H9 (cell line): ENCODE measurements around the gene SLC35D3. TPM values are rescaled to one million over a fixed set of nuclear protein-coding genes. Genes with fewer than 3 reads are reported as not detected.

Source experiments
- DNase-seq: peaks from one replicate; pipeline ENCODE4 v3.0.0-alpha.2; 2017
- H2AFZ ChIP-seq: one replicate; pipeline ENCODE4 v1.6.1; 2013; ENCODE audit warnings: mild to moderate bottlenecking, low read length, control low read depth, moderate library complexity
- H2AK5ac ChIP-seq: 2 replicates; pipeline ENCODE4 v1.6.1; 2013; ENCODE audit warnings: low read length, control low read depth, mixed read lengths; ENCODE audit not compliant: insufficient read length
- H2BK120ac ChIP-seq: one replicate; pipeline ENCODE4 v1.6.1; 2013; ENCODE audit warnings: low read depth, mild to moderate bottlenecking, low read length, control low read depth, inconsistent platforms; ENCODE audit not compliant: poor library complexity, severe bottlenecking
- H2BK12ac ChIP-seq: 2 replicates; pipeline ENCODE4 v1.6.1; 2013; ENCODE audit warnings: low read length, control low read depth, mixed read lengths, low read depth; ENCODE audit not compliant: insufficient read length
- H2BK15ac ChIP-seq: 2 replicates; pipeline ENCODE4 v1.6.1; 2013; ENCODE audit warnings: low read depth, low read length, control low read depth
- H2BK20ac ChIP-seq: one replicate; pipeline ENCODE4 v1.6.1; 2013; ENCODE audit warnings: low read depth, mild to moderate bottlenecking, low read length, control low read depth, inconsistent platforms; ENCODE audit not compliant: poor library complexity, severe bottlenecking
- H2BK5ac ChIP-seq: 2 replicates; pipeline ENCODE4 v1.6.1; 2013; ENCODE audit warnings: low read length, control low read depth, mixed read lengths; ENCODE audit not compliant: insufficient read length
- H3K14ac ChIP-seq: 2 replicates; pipeline ENCODE4 v1.6.1; 2013; ENCODE audit warnings: low read length, control low read depth; ENCODE audit not compliant: insufficient read depth
- H3K18ac ChIP-seq: 2 replicates; pipeline ENCODE4 v1.6.1; 2013; ENCODE audit warnings: low read depth, mild to moderate bottlenecking, mixed read lengths, low read length, control low read depth; ENCODE audit not compliant: insufficient read length
- H3K23ac ChIP-seq: 2 replicates; pipeline ENCODE4 v1.6.1; 2013; ENCODE audit warnings: low read length, control low read depth, mixed read lengths, low read depth; ENCODE audit not compliant: insufficient read length
- H3K23me2 ChIP-seq: 2 replicates; pipeline ENCODE4 v1.6.1; 2013; ENCODE audit warnings: low read depth, mild to moderate bottlenecking, mixed read lengths, low read length, control low read depth; ENCODE audit not compliant: insufficient read length, poor library complexity, severe bottlenecking
- H3K27ac ChIP-seq: 2 replicates; pipeline ENCODE4 v1.5.1; 2013; ENCODE audit warnings: low read length, control low read depth, mixed read lengths, low read depth; ENCODE audit not compliant: insufficient read length
- H3K27me3 ChIP-seq: 2 replicates; pipeline ENCODE4 v1.6.1; 2013; ENCODE audit warnings: low read length, control low read depth, inconsistent platforms; ENCODE audit not compliant: insufficient read depth
- H3K4ac ChIP-seq: 2 replicates; pipeline ENCODE4 v1.6.1; 2013; ENCODE audit warnings: low read depth, mild to moderate bottlenecking, control low read depth, inconsistent platforms, low read length, moderate library complexity
- H3K4me1 ChIP-seq: 2 replicates; pipeline ENCODE4 v1.6.1; 2013; ENCODE audit warnings: low read length, control low read depth, inconsistent platforms; ENCODE audit not compliant: insufficient read depth
- H3K4me2 ChIP-seq: 2 replicates; pipeline ENCODE4 v1.6.1; 2013; ENCODE audit warnings: low read length, control low read depth, mixed read lengths; ENCODE audit not compliant: insufficient read length, insufficient read depth
- H3K56ac ChIP-seq: 2 replicates; pipeline ENCODE4 v1.6.1; 2013; ENCODE audit warnings: low read depth, mild to moderate bottlenecking, mixed read lengths, low read length, control low read depth; ENCODE audit not compliant: insufficient read length
- H3K79me1 ChIP-seq: 2 replicates; pipeline ENCODE4 v1.6.1; 2013; ENCODE audit warnings: low read depth, mild to moderate bottlenecking, moderate library complexity, low read length, control low read depth, inconsistent platforms; ENCODE audit not compliant: insufficient read depth, poor library complexity, severe bottlenecking
- H3K79me2 ChIP-seq: 2 replicates; pipeline ENCODE4 v1.6.1; 2013; ENCODE audit warnings: low read length, control low read depth, inconsistent platforms; ENCODE audit not compliant: insufficient read depth
- H3K9ac ChIP-seq: 2 replicates; pipeline ENCODE4 v1.6.1; 2013; ENCODE audit warnings: low read length, control low read depth, mixed read lengths; ENCODE audit not compliant: insufficient read length; ENCODE audit errors: extremely low read depth
- H3K9me3 ChIP-seq: one replicate; pipeline ENCODE4 v1.6.1; 2013; ENCODE audit warnings: low read depth, low read length, inconsistent platforms; ENCODE audit not compliant: control insufficient read depth
- H3T11ph ChIP-seq: one replicate; pipeline ENCODE4 v1.6.1; 2013; ENCODE audit warnings: mild to moderate bottlenecking, low read length, control low read depth, inconsistent platforms
- H4K20me1 ChIP-seq: one replicate; pipeline ENCODE4 v1.6.1; 2013; ENCODE audit not compliant: control insufficient read depth, insufficient read length, insufficient read depth
- H4K5ac ChIP-seq: 2 replicates; pipeline ENCODE4 v1.6.1; 2013; ENCODE audit warnings: low read depth, mild to moderate bottlenecking, mixed read lengths, low read length, control low read depth; ENCODE audit not compliant: insufficient read length
- H4K8ac ChIP-seq: replicated peaks from 2 replicates; pipeline ENCODE4 v1.6.1; 2013; ENCODE audit warnings: low read length, control low read depth, mixed read lengths, low read depth; ENCODE audit not compliant: insufficient read length
- H4K91ac ChIP-seq: 2 replicates; pipeline ENCODE4 v1.6.1; 2013; ENCODE audit warnings: low read depth, mild to moderate bottlenecking, moderate library complexity, mixed read lengths, low read length, control low read depth; ENCODE audit not compliant: insufficient read length
- H3K27ac Mint-ChIP-seq, 3 experiments: 2 replicates in 2 of 3; 3 replicates in 1 of 3; pipeline ENCODE4 v1.8.0; 2020 to 2021; ENCODE audit warnings: mixed read lengths in 3 of 3, mild to moderate bottlenecking in 1 of 3, moderate library complexity in 1 of 3
- H3K27me3 Mint-ChIP-seq: 2 replicates; pipeline ENCODE4 v1.8.0; 2021; ENCODE audit warnings: low read depth, mild to moderate bottlenecking, moderate library complexity, mixed read lengths
- H3K36me3 Mint-ChIP-seq, 3 experiments: 2 replicates in 2 of 3; 3 replicates in 1 of 3; pipeline ENCODE4 v1.8.0; 2020 to 2021; ENCODE audit warnings: low read depth in 3 of 3, mixed read lengths in 3 of 3; ENCODE audit not compliant: insufficient read depth in 1 of 3
- H3K4me1 Mint-ChIP-seq, 2 experiments: 2 replicates each; pipeline ENCODE4 v1.8.0; 2020; ENCODE audit warnings: mixed read lengths in 2 of 2
- H3K4me3 Mint-ChIP-seq, 2 experiments: 2 replicates in 1 of 2; 3 replicates in 1 of 2; pipeline ENCODE4 v1.8.0; 2020 to 2021; ENCODE audit warnings: mild to moderate bottlenecking in 2 of 2, mixed read lengths in 2 of 2, moderate library complexity in 1 of 2
- H3K9me3 Mint-ChIP-seq, 2 experiments: 2 replicates in 1 of 2; 3 replicates in 1 of 2; pipeline ENCODE4 v1.8.0; 2020; ENCODE audit warnings: mild to moderate bottlenecking in 2 of 2, mixed read lengths in 2 of 2, moderate library complexity in 1 of 2
- WGBS: extraction: QIAGEN DNeasy Blood & Tissue Kit; methylation state at CpG from one replicate; pipeline ENCODE4 v1.1.7; 2013; ENCODE audit warnings: missing lambda C conversion rate, low lambda C conversion rate, mixed read lengths; ENCODE audit not compliant: insufficient read length; ENCODE audit errors: extremely low coverage; 5-methylcytosine and 5-hydroxymethylcytosine counted together
- total RNA-seq: library from RNA; stranded (reverse); gene quantifications from 2 replicates; pipeline ENCODE4 v1.2.1, GENCODE V29; 2021
- TF ChIP-seq, protein P1 (sequence below): fragments of 200-600 bp; sonication (generic); conservative IDR thresholded peaks from 3 replicates; pipeline ENCODE4 v1.8.0; 2021; ENCODE audit warnings: antibody characterized with exemption, mild to moderate bottlenecking

The SLC35D3 gene
- total RNA-seq, 1 experiment from 2014 or later = 0.17 TPM

DNA sequence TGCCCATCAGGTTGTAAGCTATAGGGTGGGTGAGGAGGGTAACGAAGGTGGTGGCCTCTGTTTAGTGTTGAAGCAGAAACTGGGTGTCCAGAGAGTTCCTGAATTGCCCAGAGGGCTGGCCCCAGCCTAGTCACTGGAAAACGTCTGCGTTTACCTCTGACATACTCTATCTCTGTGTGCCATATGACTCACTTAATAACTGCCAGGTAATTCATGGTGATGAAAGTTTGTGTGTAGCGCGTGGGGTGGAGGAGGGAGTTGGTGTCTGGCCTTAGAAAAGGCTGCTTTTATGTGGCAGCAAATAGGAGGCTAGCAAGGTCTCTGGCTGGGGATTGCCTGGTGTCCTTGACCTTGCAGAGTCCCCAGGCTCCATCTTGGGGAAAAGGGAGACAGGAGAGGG lies 47.3 kb downstream of the SLC35D3 start:
- Histone ChIP-seq H3K4ac (no peak overlapping the region), H3K9ac (no peak overlapping the region), H4K91ac (no peak overlapping the region), H3K14ac (no peak overlapping the region), H3K56ac (no peak overlapping the region), H3K23me2 (no peaks in the 10 kb centered on the region), H3K27ac (no peak overlapping the region), H2BK120ac (no peak overlapping the region), H4K20me1 (no peaks in the 10 kb centered on the region), H4K5ac (no peak overlapping the region), H2BK15ac (no peak overlapping the region), H2BK20ac (no peak overlapping the region), H2BK5ac (no peak overlapping the region), H3T11ph (no peak overlapping the region), H2AFZ (no peak overlapping the region), H3K27me3 (no peaks in the 10 kb centered on the region), H3K4me2 (no peak overlapping the region), H3K79me2 (no peaks in the 10 kb centered on the region), H3K9me3 (no peaks in the 10 kb centered on the region), H3K4me1 (peaks cover 2% of the 10 kb centered on the region), H3K23ac (no peak overlapping the region), H2BK12ac (no peak overlapping the region), H2AK5ac (no peak overlapping the region), H3K79me1 (no peaks in the 10 kb centered on the region), H4K8ac (no peak overlapping the region), H3K18ac (no peak overlapping the region)
- Mint-ChIP-seq H3K27me3 (no peaks in the 10 kb centered on the region; the same call in 1 of the 2 replicates), H3K4me3 (no peak overlapping the region), H3K36me3 (peaks cover 0 to 3% (median 0%) of the 10 kb centered on the region in 3 experiments; a peak in 2 of 7 replicates), H3K4me1 (peaks cover 0 to 7% of the 10 kb centered on the region in 2 experiments; a peak in 2 of 4 replicates), H3K9me3 (no peaks in the 10 kb centered on the region), H3K27ac (0 out of 7 replicates have a peak overlapping the region, but pooled peaks of 1 of the 3 experiments have one; percentile 38)
- no CpG with 5 or more reads among the region's 5 CpGs for WGBS
- TF ChIP-seq, protein P1, sequence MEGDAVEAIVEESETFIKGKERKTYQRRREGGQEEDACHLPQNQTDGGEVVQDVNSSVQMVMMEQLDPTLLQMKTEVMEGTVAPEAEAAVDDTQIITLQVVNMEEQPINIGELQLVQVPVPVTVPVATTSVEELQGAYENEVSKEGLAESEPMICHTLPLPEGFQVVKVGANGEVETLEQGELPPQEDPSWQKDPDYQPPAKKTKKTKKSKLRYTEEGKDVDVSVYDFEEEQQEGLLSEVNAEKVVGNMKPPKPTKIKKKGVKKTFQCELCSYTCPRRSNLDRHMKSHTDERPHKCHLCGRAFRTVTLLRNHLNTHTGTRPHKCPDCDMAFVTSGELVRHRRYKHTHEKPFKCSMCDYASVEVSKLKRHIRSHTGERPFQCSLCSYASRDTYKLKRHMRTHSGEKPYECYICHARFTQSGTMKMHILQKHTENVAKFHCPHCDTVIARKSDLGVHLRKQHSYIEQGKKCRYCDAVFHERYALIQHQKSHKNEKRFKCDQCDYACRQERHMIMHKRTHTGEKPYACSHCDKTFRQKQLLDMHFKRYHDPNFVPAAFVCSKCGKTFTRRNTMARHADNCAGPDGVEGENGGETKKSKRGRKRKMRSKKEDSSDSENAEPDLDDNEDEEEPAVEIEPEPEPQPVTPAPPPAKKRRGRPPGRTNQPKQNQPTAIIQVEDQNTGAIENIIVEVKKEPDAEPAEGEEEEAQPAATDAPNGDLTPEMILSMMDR = no peak
- no peak for DNase-seq
